WTC11 (cell line): ENCODE measurements around the gene ATF6B. TPM values are rescaled to one million over a fixed set of nuclear protein-coding genes. Genes with fewer than 3 reads are reported as not detected.

Experiments
- ATAC-seq: fragments of 200-7000 bp; cut with Tn5 transposase; 2 replicates; pipeline ENCODE4 v1.10.0; 2021; ENCODE audit warnings: mild to moderate bottlenecking, moderate library complexity
- CTCF ChIA-PET: fragments of 300-600 bp; sonication (Branson Sonifier 250); formaldehyde crosslinking; loops from one replicate; lab custom pipeline; 2021; ENCODE audit warnings: antibody characterized with exemption; lab: Charles Lee
- POLR2A ChIA-PET: fragments of 350-600 bp; sonication (Branson Sonifier 250); formaldehyde crosslinking; loops from one replicate; lab custom pipeline; 2021; ENCODE audit warnings: antibody characterized with exemption; lab: Charles Lee
- DNase-seq: peaks from one replicate; pipeline ENCODE4 v3.0.0; 2021; ENCODE audit warnings: low spot score
- H3K27ac Mint-ChIP-seq: 2 replicates; pipeline ENCODE4 v1.8.0; 2021; ENCODE audit warnings: mixed read lengths
- H3K27me3 Mint-ChIP-seq: 2 replicates; pipeline ENCODE4 v1.8.0; 2021; ENCODE audit warnings: low read depth, mild to moderate bottlenecking, moderate library complexity, mixed read lengths
- H3K36me3 Mint-ChIP-seq: 2 replicates; pipeline ENCODE4 v1.8.0; 2021; ENCODE audit warnings: mixed read lengths
- H3K4me1 Mint-ChIP-seq: 2 replicates; pipeline ENCODE4 v1.8.0; 2022; ENCODE audit warnings: mixed read lengths
- H3K4me3 Mint-ChIP-seq: 2 replicates; pipeline ENCODE4 v1.8.0; 2021; ENCODE audit warnings: mild to moderate bottlenecking, moderate library complexity, mixed read lengths
- H3K9me3 Mint-ChIP-seq: 2 replicates; pipeline ENCODE4 v1.8.0; 2021; ENCODE audit warnings: mixed read lengths
- CBFB ChIP-seq: sonication (generic); formaldehyde crosslinking; IDR thresholded peaks from 2 replicates; pipeline ENCODE4 v1.8.1; 2022; ENCODE audit warnings: mild to moderate bottlenecking, low read depth, missing genetic modification reagents
- CREM ChIP-seq: sonication (generic); formaldehyde crosslinking; IDR thresholded peaks from 2 replicates; pipeline ENCODE4 v1.8.1; 2022; ENCODE audit warnings: mild to moderate bottlenecking, missing genetic modification reagents, moderate library complexity
- ELF4 ChIP-seq: sonication (generic); formaldehyde crosslinking; IDR thresholded peaks from 2 replicates; pipeline ENCODE4 v1.8.1; 2022; ENCODE audit warnings: low read depth, mild to moderate bottlenecking, moderate library complexity, missing genetic modification reagents
- HMGA2 ChIP-seq: fragments of 250-450 bp; sonication (Bioruptor Pico); IDR thresholded peaks from 2 replicates; pipeline ENCODE4 v1.4.0; 2021; ENCODE audit warnings: mild to moderate bottlenecking, moderate library complexity
- NFATC4 ChIP-seq: fragments of 250-450 bp; sonication (Bioruptor Pico); IDR thresholded peaks from 2 replicates; pipeline ENCODE4 v1.9.0; 2021; ENCODE audit warnings: mild to moderate bottlenecking
- SMAD4 ChIP-seq: sonication (generic); formaldehyde crosslinking; IDR thresholded peaks from 2 replicates; pipeline ENCODE4 v1.8.0; 2022; ENCODE audit warnings: mild to moderate bottlenecking, missing genetic modification reagents
- USF1 ChIP-seq: sonication (generic); formaldehyde crosslinking; IDR thresholded peaks from 2 replicates; pipeline ENCODE4 v1.8.0; 2022; ENCODE audit warnings: mild to moderate bottlenecking, missing genetic modification reagents
- ZMAT4 ChIP-seq: fragments of 250-450 bp; sonication (Bioruptor Pico); IDR thresholded peaks from 2 replicates; pipeline ENCODE4 v1.9.0; 2021; ENCODE audit warnings: mild to moderate bottlenecking
- ZNF416 ChIP-seq: fragments of 250-450 bp; sonication (Bioruptor Pico); IDR thresholded peaks from 2 replicates; pipeline ENCODE4 v1.9.0; 2021; ENCODE audit warnings: mild to moderate bottlenecking, inconsistent platforms
- total RNA-seq: library from RNA; stranded (reverse); gene quantifications from 3 replicates; pipeline ENCODE4 v1.2.3, GENCODE V29; 2021
- TF ChIP-seq, protein P1 (sequence below): fragments of 250-450 bp; sonication (Bioruptor Pico); conservative IDR thresholded peaks from 2 replicates; pipeline ENCODE4 v1.9.0; 2021; ENCODE audit warnings: mild to moderate bottlenecking
- TF ChIP-seq, protein P2 (sequence below): sonication (generic); formaldehyde crosslinking; IDR thresholded peaks from 2 replicates; pipeline ENCODE4 v1.8.1; 2023; ENCODE audit warnings: mild to moderate bottlenecking, missing genetic modification reagents, moderate library complexity
- TF ChIP-seq, protein P3 (sequence below): sonication (generic); formaldehyde crosslinking; IDR thresholded peaks from 2 replicates; pipeline ENCODE4 v1.8.0; 2023; ENCODE audit warnings: missing genetic modification reagents, mild to moderate bottlenecking, borderline replicate concordance

Gene ATF6B
- total RNA-seq, 1 experiment from 2014 or later: 47.5 TPM

- Mint-ChIP-seq H3K4me3 (peak overlapping the region; percentile 41), H3K4me1 (peaks cover 23% of the 10 kb centered on the region), H3K27ac (no peak overlapping the region), H3K27me3 (peaks cover 24% of the 10 kb centered on the region), H3K9me3 (no peaks in the 10 kb centered on the region), H3K36me3 (no peaks in the 10 kb centered on the region)
- CTCF ChIA-PET: interaction anchor here (0.6 to 6.1 kb wide), 3 partner anchors 11 to 15 kb away, joined by 3 to 63 read pairs (median 6); no protein-coding TSS in a partner anchor
- POLR2A ChIA-PET: interaction anchor here (1.6 kb wide), 1 partner anchor 17 kb away, joined by 4 read pairs; no protein-coding TSS in a partner anchor
- DNase-seq (no peak), ATAC-seq (no peak)
- TF ChIP-seq, protein P1, sequence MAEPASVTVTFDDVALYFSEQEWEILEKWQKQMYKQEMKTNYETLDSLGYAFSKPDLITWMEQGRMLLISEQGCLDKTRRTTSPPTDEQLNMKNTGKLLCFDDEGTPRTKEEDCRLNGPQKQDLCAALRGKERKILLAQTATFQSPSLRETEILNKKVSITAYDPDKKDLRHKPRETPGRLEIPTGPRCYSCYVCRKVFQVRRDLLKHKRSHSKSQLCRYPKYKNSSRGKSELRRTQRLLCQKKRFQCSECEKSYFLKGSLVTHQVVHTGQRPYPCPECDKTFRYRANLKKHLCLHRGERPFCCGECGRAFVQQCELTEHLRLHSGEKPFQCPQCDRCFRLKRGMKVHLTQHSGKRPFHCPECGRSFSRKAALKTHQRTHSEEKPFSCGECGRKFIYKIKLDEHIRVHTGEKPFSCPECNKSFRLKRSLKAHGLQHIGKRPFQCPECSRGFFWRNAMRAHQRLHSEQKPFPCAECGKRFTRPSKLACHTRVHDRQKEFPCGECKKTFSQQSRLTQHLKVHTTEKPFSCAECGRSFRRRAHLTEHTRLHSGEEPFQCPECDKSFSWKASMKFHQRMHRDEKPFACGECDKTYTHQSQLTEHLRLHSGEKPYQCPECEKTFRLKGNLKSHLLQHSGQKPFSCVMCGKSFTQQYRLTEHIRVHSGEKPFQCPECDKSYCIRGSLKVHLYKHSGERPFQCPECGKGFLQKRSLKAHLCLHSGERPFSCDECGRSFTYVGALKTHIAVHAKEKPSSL: no peak
- TF ChIP-seq NFATC4 (CRISPR knock-in tag) (no peak), ELF4 (CRISPR knock-in tag) (no peak), SMAD4 (CRISPR knock-in tag) (no peak), ZNF416 (no peak), USF1 (CRISPR knock-in tag) (no peak), CBFB (no peak)
- TF ChIP-seq, protein P2, sequence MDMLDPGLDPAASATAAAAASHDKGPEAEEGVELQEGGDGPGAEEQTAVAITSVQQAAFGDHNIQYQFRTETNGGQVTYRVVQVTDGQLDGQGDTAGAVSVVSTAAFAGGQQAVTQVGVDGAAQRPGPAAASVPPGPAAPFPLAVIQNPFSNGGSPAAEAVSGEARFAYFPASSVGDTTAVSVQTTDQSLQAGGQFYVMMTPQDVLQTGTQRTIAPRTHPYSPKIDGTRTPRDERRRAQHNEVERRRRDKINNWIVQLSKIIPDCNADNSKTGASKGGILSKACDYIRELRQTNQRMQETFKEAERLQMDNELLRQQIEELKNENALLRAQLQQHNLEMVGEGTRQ: no peak
Measured at GRCh38 chr6:32131439-32131948, 3.4 kb upstream of the ATF6B start.

DNA sequence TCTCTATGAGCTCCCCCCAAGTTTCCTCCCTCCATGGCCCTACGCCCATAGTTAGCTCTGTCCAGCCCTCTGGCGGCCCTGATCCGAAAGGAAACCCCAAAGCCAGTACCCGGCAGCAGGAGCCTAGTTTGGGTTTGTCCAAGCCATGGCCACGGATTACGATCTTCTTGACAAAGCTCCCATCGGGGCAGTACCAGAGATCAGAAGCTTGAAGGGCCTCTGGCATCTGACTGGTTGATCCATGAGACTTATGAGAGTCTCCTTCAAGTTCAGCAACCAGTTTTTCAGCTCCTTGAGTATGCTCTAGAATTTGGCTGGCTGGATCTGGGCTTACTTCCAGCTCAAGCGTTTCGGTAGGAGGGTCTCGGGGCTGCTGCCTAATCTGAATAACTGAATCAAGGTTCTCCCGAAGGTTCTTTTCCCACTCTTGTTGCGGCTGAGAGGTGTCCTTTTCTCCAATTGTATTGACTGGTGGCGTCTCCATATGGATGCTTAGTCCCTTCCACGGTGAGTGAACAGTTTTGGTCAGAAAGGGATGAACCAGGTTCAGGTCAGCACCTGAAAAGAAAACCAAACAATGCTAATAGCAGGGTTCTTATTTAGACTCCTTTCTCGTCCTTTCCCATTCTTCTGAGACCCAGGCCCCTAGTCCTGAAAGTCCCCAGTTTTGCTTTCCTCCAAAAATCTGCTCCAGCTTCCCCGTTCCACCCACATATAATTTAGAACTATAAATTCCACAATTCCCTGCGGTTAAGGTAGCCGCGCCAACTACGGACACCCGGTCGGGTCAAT, 1.4 kb upstream of the ATF6B start:
- peak overlapping the region; percentile 95 for H3K4me3 Mint-ChIP-seq
- CTCF ChIA-PET: interaction anchor here (0.6 to 6.1 kb wide), 12 partner anchors 9 to 824 kb away, joined by 3 to 63 read pairs (median 6); partner anchors contain the start of genes EGFL8 and PRRT1
- no peak for DNase-seq
- H3K36me3 Mint-ChIP-seq: peaks cover 7% of the 10 kb centered on the region
- H3K4me1 Mint-ChIP-seq: peaks cover 23% of the 10 kb centered on the region
- no peak for TF ChIP-seq ZMAT4 (CRISPR knock-in tag)
- TF ChIP-seq, all 79 proteins: peak for 0
- Mint-ChIP-seq H3K27ac (peak overlapping the region; percentile 93), H3K27me3 (peaks cover 12% of the 10 kb centered on the region), H3K9me3 (no peaks in the 10 kb centered on the region)
- POLR2A ChIA-PET: interaction anchor here (0.5 to 1.9 kb wide), 8 partner anchors 17 to 1917 kb away, joined by 3 to 5 read pairs (median 4); no protein-coding TSS in a partner anchor
- no peak for ATAC-seq

DNA sequence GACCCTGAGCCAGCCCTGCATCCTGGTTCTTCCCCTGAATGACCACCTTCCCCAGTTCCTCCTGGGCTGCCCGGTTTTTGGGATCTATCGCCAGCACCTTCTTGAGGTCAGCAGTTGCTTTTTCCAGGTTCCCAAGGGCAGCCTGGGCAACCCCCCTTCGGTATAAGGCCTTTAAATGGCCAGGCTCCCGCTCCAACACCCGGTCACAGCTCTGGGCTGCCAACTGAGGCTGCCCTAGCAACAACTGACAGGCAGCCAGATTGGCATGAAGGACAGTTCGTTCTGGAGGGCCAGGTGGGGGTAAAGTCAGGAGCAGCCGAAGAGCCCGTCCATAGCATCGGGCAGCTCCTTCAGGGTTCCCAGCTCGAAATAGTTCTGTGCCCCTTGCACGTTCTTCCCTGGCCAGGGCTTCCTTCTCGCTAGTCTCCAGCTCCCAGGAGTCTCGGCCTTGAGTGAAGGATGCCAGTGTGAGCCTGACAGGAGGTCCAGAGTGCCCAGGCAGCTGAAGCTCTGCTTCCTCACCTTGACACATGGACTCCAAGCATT, 778 bp upstream of the ATF6B start:
- TF ChIP-seq, protein P3, sequence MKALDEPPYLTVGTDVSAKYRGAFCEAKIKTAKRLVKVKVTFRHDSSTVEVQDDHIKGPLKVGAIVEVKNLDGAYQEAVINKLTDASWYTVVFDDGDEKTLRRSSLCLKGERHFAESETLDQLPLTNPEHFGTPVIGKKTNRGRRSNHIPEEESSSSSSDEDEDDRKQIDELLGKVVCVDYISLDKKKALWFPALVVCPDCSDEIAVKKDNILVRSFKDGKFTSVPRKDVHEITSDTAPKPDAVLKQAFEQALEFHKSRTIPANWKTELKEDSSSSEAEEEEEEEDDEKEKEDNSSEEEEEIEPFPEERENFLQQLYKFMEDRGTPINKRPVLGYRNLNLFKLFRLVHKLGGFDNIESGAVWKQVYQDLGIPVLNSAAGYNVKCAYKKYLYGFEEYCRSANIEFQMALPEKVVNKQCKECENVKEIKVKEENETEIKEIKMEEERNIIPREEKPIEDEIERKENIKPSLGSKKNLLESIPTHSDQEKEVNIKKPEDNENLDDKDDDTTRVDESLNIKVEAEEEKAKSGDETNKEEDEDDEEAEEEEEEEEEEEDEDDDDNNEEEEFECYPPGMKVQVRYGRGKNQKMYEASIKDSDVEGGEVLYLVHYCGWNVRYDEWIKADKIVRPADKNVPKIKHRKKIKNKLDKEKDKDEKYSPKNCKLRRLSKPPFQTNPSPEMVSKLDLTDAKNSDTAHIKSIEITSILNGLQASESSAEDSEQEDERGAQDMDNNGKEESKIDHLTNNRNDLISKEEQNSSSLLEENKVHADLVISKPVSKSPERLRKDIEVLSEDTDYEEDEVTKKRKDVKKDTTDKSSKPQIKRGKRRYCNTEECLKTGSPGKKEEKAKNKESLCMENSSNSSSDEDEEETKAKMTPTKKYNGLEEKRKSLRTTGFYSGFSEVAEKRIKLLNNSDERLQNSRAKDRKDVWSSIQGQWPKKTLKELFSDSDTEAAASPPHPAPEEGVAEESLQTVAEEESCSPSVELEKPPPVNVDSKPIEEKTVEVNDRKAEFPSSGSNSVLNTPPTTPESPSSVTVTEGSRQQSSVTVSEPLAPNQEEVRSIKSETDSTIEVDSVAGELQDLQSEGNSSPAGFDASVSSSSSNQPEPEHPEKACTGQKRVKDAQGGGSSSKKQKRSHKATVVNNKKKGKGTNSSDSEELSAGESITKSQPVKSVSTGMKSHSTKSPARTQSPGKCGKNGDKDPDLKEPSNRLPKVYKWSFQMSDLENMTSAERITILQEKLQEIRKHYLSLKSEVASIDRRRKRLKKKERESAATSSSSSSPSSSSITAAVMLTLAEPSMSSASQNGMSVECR (CRISPR knock-in tag): no peak
- no peak for TF ChIP-seq HMGA2 (CRISPR knock-in tag)
- no peak for TF ChIP-seq CREM
- ChIA-PET POLR2A (interaction anchor here (0.8 to 1.9 kb wide), 2 partner anchors 17 to 25 kb away, joined by 4 to 5 read pairs; no protein-coding TSS in a partner anchor), CTCF (interaction anchor here (0.6 to 6.1 kb wide), 9 partner anchors 11 to 856 kb away, joined by 3 to 63 read pairs (median 9); partner anchors contain the start of gene EGFL8)
- no peak for DNase-seq
- Mint-ChIP-seq H3K27ac (peak overlapping the region; percentile 89), H3K27me3 (peaks cover 6% of the 10 kb centered on the region), H3K36me3 (peaks cover 13% of the 10 kb centered on the region), H3K4me3 (peak overlapping the region; percentile 99), H3K9me3 (no peaks in the 10 kb centered on the region), H3K4me1 (peaks cover 23% of the 10 kb centered on the region)
- ATAC-seq: no peak
